A549 (cell line): ENCODE data around the gene MYO19. TPM values are rescaled to one million over a fixed set of nuclear protein-coding genes. Genes with fewer than 3 reads are reported as not detected.

Experiments
- ATAC-seq, 2 experiments: fragments of 200-7000 bp in 1 of 2; fragments of >200 bp in 1 of 2; cut with Nextera tagmentation in 1 of 2; cut with Tn5 transposase in 1 of 2; 3 replicates each; pipeline versions ENCODE4 v1.8.0 to v1.9.1; 2018 to 2020; ENCODE audit warnings: mild to moderate bottlenecking in 1 of 2, moderate library complexity in 1 of 2
- CTCF ChIA-PET: fragments of 300-600 bp; sonication (Branson Sonifier 250); formaldehyde crosslinking; extraction: SDS; loops from one replicate; lab custom pipeline; 2021; ENCODE audit warnings: antibody characterized with exemption, inconsistent platforms; lab: Yijun Ruan, JAX
- POLR2A ChIA-PET: fragments of 350-600 bp; formaldehyde crosslinking; extraction: SDS; loops from one replicate; lab custom pipeline; 2021; ENCODE audit warnings: antibody characterized with exemption, inconsistent platforms; lab: Yijun Ruan, JAX
- DNase-seq, 2 experiments: peaks; one replicate each; pipeline versions ENCODE4 v3.0.0 to v3.0.0-alpha.2; 2011 to 2016; ENCODE audit warnings: low read depth in 1 of 2, low spot score in 1 of 2
- FAIRE-seq: peaks from 2 replicates; lab custom pipeline; 2011; peaks lifted over from hg19 to GRCh38; lab: Jason Lieb, UNC
- H3K27ac ChIP-seq, 2 experiments: fragments of >200 bp; sonication (Bioruptor Twin); formaldehyde crosslinking; 3 replicates each; pipeline ENCODE4 v1.5.1; 2016 to 2017
- H3K4me1 ChIP-seq: fragments of >200 bp; sonication (Bioruptor Twin); formaldehyde crosslinking; 3 replicates; pipeline ENCODE4 v1.6.1; 2016
- H3K4me2 ChIP-seq: fragments of >200 bp; sonication (Bioruptor Twin); formaldehyde crosslinking; 3 replicates; pipeline ENCODE4 v1.6.1; 2016
- H3K4me3 ChIP-seq: fragments of >200 bp; sonication (Bioruptor Twin); formaldehyde crosslinking; 3 replicates; pipeline ENCODE4 v1.5.1; 2016
- H3K9me3 ChIP-seq: fragments of >200 bp; sonication (Bioruptor Twin); formaldehyde crosslinking; 3 replicates; pipeline ENCODE4 v1.6.1; 2016
- BHLHE40 ChIP-seq: IDR thresholded peaks from 2 replicates; pipeline ENCODE4 v1.6.1; 2012; ENCODE audit warnings: low read depth, low read length, inconsistent platforms
- CHD4 ChIP-seq: fragments of 200-600 bp; sonication (generic); IDR thresholded peaks from 2 replicates; pipeline ENCODE4 v1.6.1; 2016; ENCODE audit warnings: antibody characterized with exemption, mild to moderate bottlenecking, borderline replicate concordance
- CTCF ChIP-seq: fragments of >200 bp; sonication (Bioruptor Twin); formaldehyde crosslinking; IDR thresholded peaks from 3 replicates; pipeline ENCODE4 v1.5.1; 2016
- EHF ChIP-seq: fragments of 250-450 bp; sonication (Bioruptor Pico); IDR thresholded peaks from 2 replicates; pipeline ENCODE4 v1.5.0; 2020; ENCODE audit warnings: mild to moderate bottlenecking
- EHMT2 ChIP-seq: fragments of 200-600 bp; sonication (generic); IDR thresholded peaks from 2 replicates; pipeline ENCODE4 v1.6.1; 2016; ENCODE audit warnings: antibody characterized with exemption, low read depth, mild to moderate bottlenecking, moderate library complexity
- FOXS1 ChIP-seq: fragments of 250-450 bp; sonication (Bioruptor Pico); IDR thresholded peaks from 2 replicates; pipeline ENCODE4 v1.5.0; 2020; ENCODE audit warnings: mild to moderate bottlenecking, moderate library complexity
- HEYL ChIP-seq: fragments of 250-450 bp; sonication (Bioruptor Pico); IDR thresholded peaks from 2 replicates; pipeline ENCODE4 v1.8.0; 2021; ENCODE audit warnings: mild to moderate bottlenecking, moderate library complexity
- HMGXB4 ChIP-seq: fragments of 250-450 bp; sonication (Bioruptor Pico); IDR thresholded peaks from 2 replicates; pipeline ENCODE4 v1.5.0; 2021; ENCODE audit warnings: mild to moderate bottlenecking, moderate library complexity, borderline replicate concordance
- HOXA7 ChIP-seq: fragments of 250-450 bp; sonication (Bioruptor Pico); IDR thresholded peaks from 2 replicates; pipeline ENCODE4 v1.5.0; 2020; ENCODE audit warnings: mild to moderate bottlenecking, moderate library complexity
- KDM1A ChIP-seq: fragments of 200-600 bp; sonication (generic); IDR thresholded peaks from 2 replicates; pipeline ENCODE4 v1.6.1; 2016; ENCODE audit warnings: low read depth, mild to moderate bottlenecking
- PBX3 ChIP-seq: IDR thresholded peaks from 2 replicates; pipeline ENCODE4 v1.6.1; 2012
- POLR2AphosphoS2 ChIP-seq: conservative IDR thresholded peaks from 2 replicates; pipeline ENCODE4 v1.6.1; 2012; ENCODE audit warnings: low read length, improper control_type of control experiment, inconsistent platforms
- RCOR1 ChIP-seq: fragments of 150-350 bp; IDR thresholded peaks from 2 replicates; pipeline ENCODE4 v1.6.1; 2014; ENCODE audit warnings: antibody characterized with exemption, low read length, low read depth
- REST ChIP-seq: fragments of 200-600 bp; sonication (generic); IDR thresholded peaks from 2 replicates; pipeline ENCODE4 v1.6.1; 2016; ENCODE audit warnings: antibody characterized with exemption, mild to moderate bottlenecking, moderate library complexity
- RFX5 ChIP-seq: fragments of 450-650 bp; IDR thresholded peaks from 2 replicates; pipeline ENCODE4 v1.7.1; 2014; ENCODE audit warnings: antibody characterized with exemption, mild to moderate bottlenecking, moderate library complexity
- SMC3 ChIP-seq: fragments of >200 bp; sonication (Bioruptor Twin); formaldehyde crosslinking; IDR thresholded peaks from 3 replicates; pipeline ENCODE4 v1.6.1; 2018; ENCODE audit warnings: inconsistent platforms
- ZC3H11A ChIP-seq: fragments of 450-650 bp; IDR thresholded peaks from 2 replicates; pipeline ENCODE4 v1.6.1; 2014; ENCODE audit warnings: antibody characterized with exemption, mild to moderate bottlenecking
- ZFP36 ChIP-seq: fragments of 450-650 bp; IDR thresholded peaks from 2 replicates; pipeline ENCODE4 v1.6.1; 2014; ENCODE audit warnings: borderline replicate concordance; ENCODE audit not compliant: partially characterized antibody
- whole genome bisulfite sequencing: methylation state at CpG from one replicate; pipeline ENCODE4 v1.1.6; 2017; ENCODE audit errors: missing lambda C conversion rate; 5-methylcytosine and 5-hydroxymethylcytosine counted together
- polyA plus RNA-seq, 4 experiments: library from polyadenylated mRNA; depleted of rRNA in 3 of 4; stranded (reverse); fragments of >200 nt; fragmentation: RNase III in 1 of 4; extraction: RNeasy Plus Mini Kit Qiagen cat#74134 plus additional on column Dnase treatment in 1 of 4; gene quantifications; 2 replicates in 3 of 4; 3 replicates in 1 of 4; pipeline ENCODE4 v1.2.3, GENCODE V29; 2011 to 2017

MYO19 gene
- polyA plus RNA-seq, 2 of the 4 experiments (the other 2 are of a cell fraction): 91.7 to 99.0 TPM

GRCh38 chr17:36470499-36470898 is 64.2 kb downstream of the MYO19 start:
- no peak overlapping the region for H3K4me3 ChIP-seq
- DNase-seq (no peak), FAIRE-seq (no peak), ATAC-seq (no peak)
- no peak overlapping the region for H3K4me2 ChIP-seq
- H3K9me3 ChIP-seq: no peaks in the 10 kb centered on the region
- TF ChIP-seq EHMT2: no peak
- no peak for TF ChIP-seq ZC3H11A
- TF ChIP-seq POLR2AphosphoS2: no peak
- TF ChIP-seq CHD4: no peak
- TF ChIP-seq SMC3: no peak
- TF ChIP-seq RCOR1: no peak
- no peak for TF ChIP-seq EHF (CRISPR knock-in tag)
- TF ChIP-seq ZFP36: no peak
- TF ChIP-seq BHLHE40: no peak
- no peak for TF ChIP-seq RFX5
- no peaks in the 10 kb centered on the region for H3K4me1 ChIP-seq
- ChIA-PET POLR2A (no interaction called here), CTCF (interaction anchor here (3.4 kb wide), 1 partner anchor 12 kb away, joined by 31 read pairs; no protein-coding TSS in a partner anchor)
- no peak overlapping the region for H3K27ac ChIP-seq

- POLR2A ChIA-PET: no interaction called here
- WGBS: 4% methylated on average over 7 of the region's 7 CpGs
Measured at GRCh38 chr17:36469733-36470132, 64.9 kb downstream of the MYO19 start.

More at GRCh38 chr17:36469733-36470132, 64.9 kb downstream of the MYO19 start:
- Histone ChIP-seq H3K9me3 (no peaks in the 10 kb centered on the region), H3K4me1 (no peaks in the 10 kb centered on the region), H3K27ac (no peak overlapping the region), H3K4me3 (no peak overlapping the region), H3K4me2 (no peak overlapping the region)
- CTCF ChIA-PET: interaction anchor here (3.4 kb wide), 1 partner anchor 13 kb away, joined by 31 read pairs; no protein-coding TSS in a partner anchor
- ATAC-seq: no peak
- no peak for DNase-seq
- no peak for TF ChIP-seq REST
- TF ChIP-seq KDM1A: no peak
- no peak for TF ChIP-seq HOXA7 (CRISPR knock-in tag)
- no peak for TF ChIP-seq CTCF
- no peak for TF ChIP-seq HEYL (CRISPR knock-in tag)
- no peak for TF ChIP-seq FOXS1
- TF ChIP-seq BHLHE40: no peak
- TF ChIP-seq PBX3: no peak
- no peak for TF ChIP-seq HMGXB4 (CRISPR knock-in tag)
- no peak for FAIRE-seq
